OCI-LY7 (cell line): Measurements from ENCODE around the gene LRFN2.

Source experiments
- EZH2phosphoT487 ChIP-seq: fragments of 200-600 bp; sonication (generic); IDR thresholded peaks from 2 replicates; pipeline ENCODE4 v1.6.1; 2018; ENCODE audit warnings: low read depth, borderline replicate concordance, mild to moderate bottlenecking, mixed run types, antibody characterized with exemption, low read length, moderate library complexity, mixed read lengths
- TF ChIP-seq, protein P1 (sequence below): fragments of 200-600 bp; sonication (generic); conservative IDR thresholded peaks from 2 replicates; pipeline ENCODE4 v1.5.1; 2014; ENCODE audit warnings: mild to moderate bottlenecking, antibody characterized with exemption, low read length, moderate library complexity, mixed read lengths

DNA sequence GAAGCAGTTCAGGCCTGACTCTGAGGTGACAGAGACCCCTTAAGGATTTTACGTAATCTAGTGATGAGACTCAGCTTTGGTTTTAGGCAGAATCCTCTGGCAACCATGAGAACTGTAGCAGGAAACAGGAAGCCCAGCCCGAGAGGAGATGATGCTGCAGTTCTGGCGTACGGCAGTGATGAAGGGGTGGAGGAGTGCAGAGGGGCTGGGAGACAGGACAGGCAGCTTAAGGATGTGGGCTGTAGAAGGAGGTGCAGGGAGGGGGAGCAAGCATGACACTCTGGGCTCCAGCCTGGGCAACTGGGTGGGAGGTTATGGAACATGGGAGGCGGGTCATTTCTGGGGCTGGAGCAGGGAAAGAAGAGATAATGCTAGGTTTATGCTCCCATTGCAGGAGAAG lies 67.1 kb downstream of the LRFN2 start:
- TF ChIP-seq, protein P1, sequence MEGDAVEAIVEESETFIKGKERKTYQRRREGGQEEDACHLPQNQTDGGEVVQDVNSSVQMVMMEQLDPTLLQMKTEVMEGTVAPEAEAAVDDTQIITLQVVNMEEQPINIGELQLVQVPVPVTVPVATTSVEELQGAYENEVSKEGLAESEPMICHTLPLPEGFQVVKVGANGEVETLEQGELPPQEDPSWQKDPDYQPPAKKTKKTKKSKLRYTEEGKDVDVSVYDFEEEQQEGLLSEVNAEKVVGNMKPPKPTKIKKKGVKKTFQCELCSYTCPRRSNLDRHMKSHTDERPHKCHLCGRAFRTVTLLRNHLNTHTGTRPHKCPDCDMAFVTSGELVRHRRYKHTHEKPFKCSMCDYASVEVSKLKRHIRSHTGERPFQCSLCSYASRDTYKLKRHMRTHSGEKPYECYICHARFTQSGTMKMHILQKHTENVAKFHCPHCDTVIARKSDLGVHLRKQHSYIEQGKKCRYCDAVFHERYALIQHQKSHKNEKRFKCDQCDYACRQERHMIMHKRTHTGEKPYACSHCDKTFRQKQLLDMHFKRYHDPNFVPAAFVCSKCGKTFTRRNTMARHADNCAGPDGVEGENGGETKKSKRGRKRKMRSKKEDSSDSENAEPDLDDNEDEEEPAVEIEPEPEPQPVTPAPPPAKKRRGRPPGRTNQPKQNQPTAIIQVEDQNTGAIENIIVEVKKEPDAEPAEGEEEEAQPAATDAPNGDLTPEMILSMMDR, result no peak
- no peak for TF ChIP-seq EZH2phosphoT487
